Glomerular visceral epithelial cell (primary cell): ENCODE results near the gene LRP2.
"Not testable (repeated sequence)": the region's sequence is repeated elsewhere in the genome, so short reads cannot be mapped to it uniquely, and the experiment has no call there.

Experiments used
- DNase-seq: peaks from one replicate; pipeline ENCODE4 v3.0.0-alpha.2; 2016; ENCODE audit errors: extremely low spot score

Gene LRP2

DNA sequence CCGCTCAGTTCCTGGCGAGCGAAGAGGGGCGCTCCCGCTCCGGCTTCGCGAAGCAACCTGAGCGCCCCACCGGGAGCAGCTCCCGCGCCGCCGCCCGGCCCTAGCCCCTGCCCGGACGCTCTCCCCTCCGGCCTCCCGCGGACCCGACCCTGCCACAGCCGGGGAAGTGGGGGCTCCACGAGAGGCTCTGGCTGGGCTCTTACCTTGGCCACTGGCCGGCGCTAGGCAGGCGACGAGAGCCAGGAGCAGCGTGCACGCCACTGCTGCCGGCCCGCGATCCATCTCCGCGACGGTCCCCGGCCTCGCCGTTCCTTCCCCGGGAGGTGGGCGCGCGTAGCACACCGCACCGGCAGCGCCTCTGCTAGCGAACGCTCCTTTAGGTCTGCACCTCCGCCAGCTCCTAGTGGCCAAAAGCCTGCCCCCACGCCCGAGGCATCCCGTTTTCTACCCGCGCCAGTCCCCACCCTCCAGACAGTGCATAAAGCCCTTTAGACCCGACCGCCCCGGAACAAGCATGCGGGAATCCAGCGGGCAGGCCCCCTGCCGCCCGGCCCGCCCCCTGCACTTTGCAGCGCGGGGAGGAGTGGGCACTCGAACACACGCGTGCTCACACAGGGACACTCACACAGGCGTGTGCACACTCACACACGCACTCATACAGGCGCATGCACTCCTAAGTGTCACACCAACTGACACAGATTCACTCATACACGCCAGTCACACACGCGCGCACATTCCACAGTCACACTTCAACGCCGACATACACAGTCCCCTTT lies at the start of gene LRP2:
TSS of gene LRP2 (minus strand) at position 417 of the 776 bp plus-strand sequence. CDS start at position 282, 135 bp downstream.
- no peak for DNase-seq

DNA sequence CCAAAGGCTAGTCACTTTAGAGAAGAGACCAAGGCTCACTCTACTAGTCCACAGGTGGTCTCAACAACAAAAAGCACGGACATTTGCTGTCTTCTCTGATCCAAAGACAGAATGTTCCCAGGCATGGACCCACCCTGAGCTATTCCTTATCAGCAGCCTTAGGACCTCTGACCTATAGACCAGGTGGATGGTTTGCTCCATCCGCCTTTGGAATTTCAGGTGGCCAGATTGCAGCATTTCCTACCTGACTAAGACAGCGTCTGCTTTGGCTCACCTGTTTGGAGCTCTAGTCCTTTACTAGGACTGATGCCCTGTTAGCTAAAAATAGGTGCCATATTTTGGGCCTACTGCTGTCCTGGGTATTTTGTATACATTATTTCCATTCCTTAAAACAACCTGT lies 44.6 kb upstream of the LRP2 start:
- no peak for DNase-seq

- DNase-seq = not testable (repeated sequence)
These were observed 37.2 kb upstream of the LRP2 start for GRCh38 chr2:169399491-169399890.

- no peak for DNase-seq
These were observed 35.4 kb upstream of the LRP2 start for GRCh38 chr2:169397697-169398096.

- DNase-seq = no peak
These were observed 33.6 kb upstream of the LRP2 start for GRCh38 chr2:169395821-169396374.

DNA sequence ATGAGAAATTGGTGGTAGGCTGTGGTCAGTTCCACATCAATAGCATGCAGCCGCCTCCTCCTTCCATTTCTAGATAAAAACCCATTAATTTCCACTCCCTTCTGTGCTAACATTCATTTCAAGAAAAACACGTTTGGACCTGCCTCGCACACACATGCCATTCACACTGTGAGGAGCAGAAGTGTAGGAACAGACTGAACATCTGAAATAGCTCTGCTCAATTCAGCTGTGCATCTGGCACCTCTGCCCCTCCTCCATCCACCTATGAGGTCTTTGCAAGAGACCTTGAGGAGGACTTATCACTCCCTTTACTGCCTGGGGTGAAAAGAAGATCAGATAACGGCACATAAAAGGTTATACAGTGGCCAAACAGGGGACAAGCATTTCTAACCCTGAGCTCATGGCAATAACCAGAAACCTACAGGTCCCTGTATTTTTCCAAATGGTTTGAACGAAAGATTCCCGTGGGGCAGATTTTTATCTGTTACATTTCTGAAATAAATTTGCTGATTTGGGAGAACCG lies 30.8 kb upstream of the LRP2 start:
- DNase-seq = no peak

- no peak for DNase-seq
These were observed 28.9 kb upstream of the LRP2 start for GRCh38 chr2:169391236-169391635.

DNA sequence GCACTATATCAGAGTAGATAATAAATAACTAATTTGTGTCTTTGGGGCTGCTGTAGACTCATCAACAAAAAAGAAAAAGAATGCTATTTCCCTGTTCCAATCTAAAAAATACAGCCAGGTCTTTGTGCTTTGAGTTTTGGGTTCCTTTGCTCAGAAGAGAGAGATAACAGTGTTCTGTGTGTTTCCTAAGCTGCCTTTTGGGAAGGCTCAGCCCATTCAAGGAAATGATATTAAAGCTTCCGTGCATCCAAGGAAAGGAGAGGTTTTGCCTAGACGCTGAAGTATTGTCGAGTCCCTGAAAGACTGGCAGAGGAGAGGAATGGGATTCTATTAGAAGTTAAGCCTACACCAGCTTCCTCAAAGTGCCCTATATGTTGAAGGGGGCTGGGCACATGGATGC lies 25.8 kb upstream of the LRP2 start:
- DNase-seq = no peak

GRCh38 chr2:169386722-169387121 lies 24.4 kb upstream of the LRP2 start:
- no peak for DNase-seq

DNA sequence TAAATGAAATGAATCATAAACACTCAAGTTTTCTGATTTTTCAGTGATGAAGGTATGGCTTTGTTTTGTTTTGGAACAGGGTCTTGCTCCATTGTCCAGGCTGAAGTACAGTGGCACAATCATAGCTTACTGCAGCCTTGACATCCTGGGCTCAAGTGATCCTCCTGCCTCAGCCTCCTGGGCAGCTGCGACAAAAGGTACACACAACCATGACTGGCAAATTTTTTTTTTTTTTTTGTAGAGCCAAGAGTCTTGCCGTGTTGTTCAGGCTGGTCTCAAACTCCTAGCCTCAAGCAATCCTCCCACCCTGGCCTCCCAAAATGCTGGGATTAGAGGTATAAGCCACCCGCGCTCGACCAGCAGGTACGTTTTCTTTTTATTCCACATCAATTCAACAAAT lies 22.5 kb upstream of the LRP2 start:
- no peak for DNase-seq

DNA sequence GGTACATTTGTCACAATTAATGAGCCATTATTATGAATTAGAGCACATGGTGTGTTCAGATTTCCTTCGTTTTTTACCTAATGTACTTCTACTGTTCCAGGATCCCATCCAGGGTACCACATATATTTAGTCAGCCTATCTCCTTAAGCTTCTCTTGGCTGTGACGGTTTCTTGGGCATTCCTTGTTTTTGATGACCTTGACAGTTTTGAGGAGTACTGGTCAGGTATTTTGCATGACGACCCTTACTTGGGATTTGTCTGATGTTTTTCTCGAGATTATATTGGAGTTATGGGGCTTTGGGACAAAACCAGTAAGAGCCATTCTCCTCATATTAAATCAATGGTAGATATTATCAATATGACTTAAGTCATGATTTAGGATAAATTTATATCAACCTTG lies 10.2 kb upstream of the LRP2 start:
- DNase-seq = no peak

DNA sequence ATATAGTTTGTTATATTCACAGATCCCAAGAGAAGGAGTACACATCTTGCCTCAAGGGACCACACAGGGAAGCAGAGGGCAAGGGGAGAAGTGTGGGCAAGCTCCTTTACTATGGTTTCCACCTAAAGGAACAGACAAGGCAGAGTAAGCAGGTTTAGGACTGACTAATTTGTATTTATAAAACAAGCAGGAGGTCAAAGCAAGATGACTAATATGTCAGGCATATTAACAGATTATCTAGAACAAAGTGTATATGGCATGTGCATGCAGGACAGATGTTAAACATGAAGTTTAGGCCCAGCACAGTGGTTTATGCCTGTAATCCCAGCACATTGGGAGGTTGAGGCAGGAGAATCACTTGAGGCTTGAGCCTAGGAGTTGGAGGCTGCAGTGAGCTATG lies 3.7 kb upstream of the LRP2 start:
- DNase-seq = no peak

DNA sequence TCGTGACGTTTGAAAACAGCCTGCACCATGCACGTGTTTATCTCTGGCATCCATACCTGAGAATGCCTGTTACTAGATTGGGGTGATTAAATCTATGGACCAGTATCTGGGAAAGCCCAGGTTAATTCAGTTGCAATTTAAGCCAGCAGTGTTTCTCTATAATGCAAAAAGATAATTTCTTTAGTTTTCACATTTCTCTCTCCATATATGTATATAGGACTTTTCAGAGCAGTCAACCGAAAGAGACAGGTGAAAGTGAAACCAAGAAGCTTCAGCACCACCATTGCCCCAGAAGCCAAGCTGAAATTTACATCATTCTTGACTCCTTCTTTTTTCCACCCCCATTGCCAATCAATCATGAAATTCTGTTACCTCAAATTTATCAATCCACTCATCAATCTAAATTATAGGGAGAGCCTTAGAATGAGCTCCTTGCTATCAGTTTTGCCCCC lies 2.7 kb upstream of the LRP2 start:
- DNase-seq = no peak

DNA sequence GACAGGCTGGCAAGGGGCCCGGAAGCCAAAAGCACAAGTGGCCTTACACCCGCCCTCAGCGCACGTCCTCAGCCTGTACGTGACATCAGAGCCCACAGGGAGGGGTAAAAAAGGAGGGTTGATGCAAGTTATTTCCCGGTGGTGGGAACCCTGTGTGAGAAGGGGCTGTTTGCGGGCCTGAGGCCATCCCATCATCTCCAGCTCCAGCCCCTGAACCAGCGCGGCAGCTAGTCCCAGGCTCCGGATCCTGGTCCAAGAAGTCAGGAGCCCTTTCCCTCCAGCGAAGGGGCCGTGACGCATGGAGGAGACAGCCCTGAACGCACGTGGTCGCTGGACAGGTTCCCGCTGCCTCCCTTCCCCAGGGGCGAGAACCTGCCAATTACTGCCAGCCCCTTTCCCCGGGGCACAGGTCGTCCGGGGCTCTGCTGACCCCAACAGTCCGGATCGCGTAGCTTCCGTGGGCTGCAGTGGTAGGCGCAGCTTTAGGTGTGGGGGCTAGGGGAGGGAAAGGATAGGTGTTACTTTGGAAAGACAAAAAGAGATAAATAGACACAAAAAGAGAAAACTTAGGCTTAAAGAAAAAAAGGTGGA lies 1.3 kb upstream of the LRP2 start:
- no peak for DNase-seq

GRCh38 chr2:169362894-169363559 lies 693 bp upstream of the LRP2 start:
- DNase-seq = no peak

GRCh38 chr2:169361706-169362117 lies 622 bp downstream of the LRP2 start:
- DNase-seq = no peak

DNA sequence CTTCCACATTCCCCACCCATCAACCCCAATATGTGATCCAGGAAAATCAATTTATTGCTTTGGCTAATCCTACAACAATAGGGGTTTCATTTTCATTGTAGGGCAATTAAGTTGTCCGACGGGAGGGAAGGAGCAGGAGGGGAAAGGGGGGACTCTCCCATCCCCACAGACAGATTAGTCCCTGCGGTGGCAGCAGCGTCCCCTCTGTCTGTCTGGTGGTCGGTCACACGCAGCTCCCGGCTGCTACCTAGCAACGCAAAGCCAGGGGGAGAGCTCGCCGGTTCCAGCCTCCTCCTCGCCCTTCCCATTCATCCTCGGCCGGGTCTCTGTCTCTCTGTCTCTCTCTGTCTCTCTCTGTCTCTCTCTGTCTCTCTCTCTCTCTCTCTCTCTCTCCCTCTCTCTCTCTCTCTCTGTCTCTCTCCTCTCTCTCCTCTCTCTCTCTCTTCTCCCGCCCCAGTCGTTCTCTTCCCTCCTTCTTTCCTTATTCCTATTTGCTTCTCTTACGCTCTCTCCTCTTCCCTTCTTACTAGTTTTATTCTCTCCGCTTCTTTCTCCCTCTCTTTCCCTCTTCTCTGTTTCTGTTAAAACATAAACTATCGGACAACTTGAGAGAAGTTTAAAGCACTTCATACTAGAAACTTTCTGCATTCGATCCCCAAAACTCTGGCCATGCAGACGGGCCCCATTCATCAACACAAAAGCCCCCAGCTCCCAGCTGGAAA lies 1.2 kb downstream of the LRP2 start:
- no peak for DNase-seq

DNA sequence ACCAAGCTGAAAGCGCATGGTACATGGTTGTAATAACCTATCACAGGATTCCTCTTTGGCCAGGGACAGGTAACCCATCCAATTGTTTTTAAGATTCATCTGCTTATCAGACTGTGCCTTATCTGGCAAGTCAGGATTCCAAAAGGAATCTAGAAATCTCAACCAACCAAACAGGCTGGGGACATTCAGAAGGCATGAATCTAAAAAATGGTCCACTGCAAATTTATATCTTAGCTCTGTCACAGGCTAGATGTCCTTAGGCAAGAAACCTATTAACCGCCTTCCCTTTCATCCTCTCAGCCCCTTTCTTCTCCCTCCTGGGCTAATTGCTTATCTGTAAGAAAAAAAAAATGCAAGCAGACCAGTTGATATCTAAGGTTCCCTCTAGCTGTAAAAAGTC lies 4.3 kb downstream of the LRP2 start:
- no peak for DNase-seq

DNA sequence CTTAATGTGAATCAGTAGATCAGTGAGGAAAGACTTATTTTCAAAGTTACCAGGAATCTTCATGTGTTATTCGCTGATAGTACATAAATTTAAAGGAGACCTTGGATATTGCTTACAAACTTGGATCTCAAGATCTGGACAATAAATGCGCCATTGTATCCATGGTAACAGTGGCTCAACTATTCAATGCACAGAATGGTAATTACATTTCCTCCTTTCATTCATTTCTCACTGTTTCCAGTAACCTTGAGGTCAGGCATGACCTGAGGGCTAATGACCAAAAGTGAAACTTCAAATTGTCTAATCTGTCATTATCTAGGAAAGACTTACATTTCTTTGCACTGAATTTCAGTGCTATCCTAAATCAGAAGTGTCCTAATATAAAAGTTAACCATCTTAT lies 8.1 kb downstream of the LRP2 start:
- no peak for DNase-seq

DNA sequence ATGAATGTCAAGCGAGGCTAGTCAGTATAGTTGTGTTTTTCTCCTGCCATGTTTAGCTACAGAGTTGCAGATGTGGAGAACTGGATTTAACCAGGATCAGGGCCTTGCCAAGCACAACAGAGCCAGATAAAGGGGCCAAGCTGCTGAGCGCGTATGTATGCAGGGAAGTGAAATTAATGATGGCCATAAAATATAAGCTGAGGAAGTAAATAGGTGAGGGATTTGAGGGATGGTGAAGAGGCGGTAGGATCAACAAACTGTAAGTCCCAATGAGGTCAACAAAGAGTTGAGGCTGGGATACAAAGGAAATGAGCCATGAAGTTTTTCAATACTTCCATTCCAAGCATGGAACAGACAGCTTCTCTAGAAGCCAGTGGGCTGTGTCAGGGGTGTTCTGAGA lies 10.6 kb downstream of the LRP2 start:
- no peak for DNase-seq

- DNase-seq = no peak
These were observed 12.8 kb downstream of the LRP2 start for GRCh38 chr2:169349535-169349934.
